GM13977 (cell line): ENCODE results near the gene PACS1.

Source experiments
- DNase-seq: peaks from one replicate; pipeline ENCODE4 v3.0.0; 2012; ENCODE audit warnings: low spot score
- CTCF ChIP-seq: IDR thresholded peaks from 2 replicates; pipeline ENCODE4 v1.5.1; 2012; ENCODE audit warnings: mild to moderate bottlenecking, control low read depth; ENCODE audit not compliant: insufficient read depth; ENCODE audit errors: extremely low read depth, missing control alignments
- in situ Hi-C: fragments of 300-500 bp; cut with MboI; formaldehyde crosslinking; loops from one replicate; pipeline ENCODE4 v1.12.0; 2022; ENCODE audit warnings: low sequenced_read_pairs, low pct_unique_long_range_greater_than_20kb, mixed read lengths, inconsistent platforms; ENCODE audit not compliant: unreplicated experiment

PACS1 gene

GRCh38 chr11:66259956-66260355 is 189.9 kb downstream of the PACS1 start:
- DNase-seq = no peak
- no peak for TF ChIP-seq CTCF
- in situ Hi-C loops = no loop called here

GRCh38 chr11:66261578-66261977 is 191.5 kb downstream of the PACS1 start:
- no peak for DNase-seq
- in situ Hi-C loops = no loop called here
- no peak for TF ChIP-seq CTCF

- DNase-seq = no peak
- in situ Hi-C loops = no loop called here
These were observed 192.1 kb downstream of the PACS1 start for GRCh38 chr11:66262191-66262590.

GRCh38 chr11:66262696-66263095 is 192.6 kb downstream of the PACS1 start:
- in situ Hi-C loops = no loop called here
- TF ChIP-seq CTCF = no peak
- no peak for DNase-seq

More at GRCh38 chr11:66262191-66262590, 192.1 kb downstream of the PACS1 start:
- TF ChIP-seq CTCF = no peak

GRCh38 chr11:66263231-66263630 is 193.2 kb downstream of the PACS1 start:
- TF ChIP-seq CTCF = no peak
- no peak for DNase-seq
- in situ Hi-C loops = no loop called here

- no peak for TF ChIP-seq CTCF
- DNase-seq = no peak
- in situ Hi-C loops = no loop called here
These were observed 193.7 kb downstream of the PACS1 start for GRCh38 chr11:66263785-66264184.

- no peak for DNase-seq
- TF ChIP-seq CTCF = no peak
- in situ Hi-C loops = no loop called here
These were observed 194.3 kb downstream of the PACS1 start for GRCh38 chr11:66264383-66264782.
